WERI-Rb-1 (cell line): ENCODE measurements around the gene ZC3H13.

Source experiments
- DNase-seq: peaks from one replicate; pipeline ENCODE4 v3.0.0-alpha.2; 2020
- H3K27ac ChIP-seq: fragments of 250-450 bp; sonication (Bioruptor Pico); 2 replicates; pipeline ENCODE4 v1.5.1; 2020; ENCODE audit warnings: mild to moderate bottlenecking, moderate library complexity
- H3K27me3 ChIP-seq: fragments of 250-450 bp; sonication (Bioruptor Pico); 2 replicates; pipeline ENCODE4 v1.5.1; 2021; ENCODE audit warnings: mild to moderate bottlenecking, low read depth, moderate library complexity; ENCODE audit not compliant: insufficient read depth, severe bottlenecking
- H3K36me3 ChIP-seq: fragments of 250-450 bp; sonication (Bioruptor Pico); 2 replicates; pipeline ENCODE4 v1.5.1; 2020; ENCODE audit warnings: mild to moderate bottlenecking, moderate library complexity
- H3K4me3 ChIP-seq: 2 replicates; pipeline ENCODE4 v1.5.1; 2011; ENCODE audit warnings: low read depth, mild to moderate bottlenecking, control low read depth, low read length
- H3K9me3 ChIP-seq: fragments of 250-450 bp; sonication (Bioruptor Pico); 2 replicates; pipeline ENCODE4 v1.5.1; 2021; ENCODE audit warnings: mild to moderate bottlenecking, moderate library complexity; ENCODE audit not compliant: severe bottlenecking
- TF ChIP-seq, protein P1 (sequence below): IDR thresholded peaks from 2 replicates; pipeline ENCODE4 v1.5.1; 2011; ENCODE audit warnings: low read depth, mild to moderate bottlenecking, control low read depth, inconsistent platforms, low read length

The ZC3H13 gene

DNA sequence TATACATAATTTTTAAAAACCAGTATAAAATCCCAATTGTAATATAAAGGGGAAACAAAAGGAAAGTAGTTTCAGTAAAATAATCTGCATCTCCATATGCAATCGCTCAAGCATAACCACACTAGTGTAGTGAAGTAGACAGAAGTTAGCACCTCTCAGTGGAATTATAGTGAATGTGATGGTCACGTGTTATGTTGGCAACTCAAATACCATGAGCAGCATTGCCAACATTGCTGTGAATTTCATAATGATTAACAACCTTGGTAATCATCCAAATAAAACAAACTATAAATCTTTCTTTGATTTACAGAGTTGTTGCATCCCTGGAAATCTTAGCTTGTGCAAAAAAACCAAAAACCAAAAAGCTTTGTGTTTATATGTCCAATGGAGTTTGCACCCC is 123.7 kb downstream of the ZC3H13 start:
- H3K4me3 ChIP-seq: no peak overlapping the region
- H3K27ac ChIP-seq: no peak overlapping the region
- H3K9me3 ChIP-seq: no peaks in the 10 kb centered on the region
- H3K36me3 ChIP-seq: no peaks in the 10 kb centered on the region
- DNase-seq: no peak
- H3K27me3 ChIP-seq: no peaks in the 10 kb centered on the region
- TF ChIP-seq, protein P1, sequence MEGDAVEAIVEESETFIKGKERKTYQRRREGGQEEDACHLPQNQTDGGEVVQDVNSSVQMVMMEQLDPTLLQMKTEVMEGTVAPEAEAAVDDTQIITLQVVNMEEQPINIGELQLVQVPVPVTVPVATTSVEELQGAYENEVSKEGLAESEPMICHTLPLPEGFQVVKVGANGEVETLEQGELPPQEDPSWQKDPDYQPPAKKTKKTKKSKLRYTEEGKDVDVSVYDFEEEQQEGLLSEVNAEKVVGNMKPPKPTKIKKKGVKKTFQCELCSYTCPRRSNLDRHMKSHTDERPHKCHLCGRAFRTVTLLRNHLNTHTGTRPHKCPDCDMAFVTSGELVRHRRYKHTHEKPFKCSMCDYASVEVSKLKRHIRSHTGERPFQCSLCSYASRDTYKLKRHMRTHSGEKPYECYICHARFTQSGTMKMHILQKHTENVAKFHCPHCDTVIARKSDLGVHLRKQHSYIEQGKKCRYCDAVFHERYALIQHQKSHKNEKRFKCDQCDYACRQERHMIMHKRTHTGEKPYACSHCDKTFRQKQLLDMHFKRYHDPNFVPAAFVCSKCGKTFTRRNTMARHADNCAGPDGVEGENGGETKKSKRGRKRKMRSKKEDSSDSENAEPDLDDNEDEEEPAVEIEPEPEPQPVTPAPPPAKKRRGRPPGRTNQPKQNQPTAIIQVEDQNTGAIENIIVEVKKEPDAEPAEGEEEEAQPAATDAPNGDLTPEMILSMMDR: no peak

DNA sequence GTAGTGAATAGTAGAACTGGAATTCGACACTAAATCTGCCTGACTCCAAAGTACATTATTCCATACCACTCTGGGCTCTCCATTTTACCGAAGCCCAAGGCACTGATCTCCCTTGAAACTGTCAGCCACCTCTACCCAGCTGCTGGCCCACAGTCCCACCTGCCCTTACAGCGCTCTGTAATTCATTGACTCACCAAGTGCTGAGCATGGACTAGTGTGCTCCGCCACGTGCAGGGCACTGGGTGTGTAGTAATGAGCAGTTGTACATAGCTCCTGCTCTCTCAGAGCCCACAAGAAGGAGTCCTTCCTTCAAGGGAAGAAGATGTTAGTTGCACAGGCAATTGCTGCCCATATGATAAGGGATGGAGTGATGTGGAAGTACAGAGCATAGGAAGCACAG is 124.4 kb downstream of the ZC3H13 start:
- no peak overlapping the region for H3K27ac ChIP-seq
- H3K27me3 ChIP-seq: no peaks in the 10 kb centered on the region
- TF ChIP-seq, protein P1: no peak
- no peaks in the 10 kb centered on the region for H3K36me3 ChIP-seq
- H3K4me3 ChIP-seq: no peak overlapping the region
- no peaks in the 10 kb centered on the region for H3K9me3 ChIP-seq
- DNase-seq: no peak

DNA sequence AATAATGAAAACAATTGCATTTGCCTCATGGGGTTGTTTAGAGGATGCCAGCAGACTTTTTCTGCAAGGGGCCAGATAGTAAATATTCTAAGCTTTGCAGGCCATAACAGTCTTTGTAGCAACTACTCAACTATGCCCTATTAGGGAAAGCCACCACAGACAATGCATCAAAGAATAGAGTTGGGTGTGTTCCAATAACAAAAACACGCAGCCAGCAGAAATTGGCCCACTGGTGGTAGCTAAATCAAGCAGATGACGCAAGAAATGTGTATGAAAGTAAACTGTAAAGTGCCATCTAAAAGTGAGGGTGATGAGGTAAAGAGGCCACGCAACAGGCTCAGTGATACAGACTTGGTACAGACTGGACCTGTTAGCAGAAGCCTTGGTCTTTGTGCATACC is 125.8 kb downstream of the ZC3H13 start:
- no peaks in the 10 kb centered on the region for H3K9me3 ChIP-seq
- TF ChIP-seq, protein P1: no peak
- no peak overlapping the region for H3K4me3 ChIP-seq
- H3K27ac ChIP-seq: no peak overlapping the region
- no peaks in the 10 kb centered on the region for H3K27me3 ChIP-seq
- DNase-seq: no peak
- no peaks in the 10 kb centered on the region for H3K36me3 ChIP-seq

DNA sequence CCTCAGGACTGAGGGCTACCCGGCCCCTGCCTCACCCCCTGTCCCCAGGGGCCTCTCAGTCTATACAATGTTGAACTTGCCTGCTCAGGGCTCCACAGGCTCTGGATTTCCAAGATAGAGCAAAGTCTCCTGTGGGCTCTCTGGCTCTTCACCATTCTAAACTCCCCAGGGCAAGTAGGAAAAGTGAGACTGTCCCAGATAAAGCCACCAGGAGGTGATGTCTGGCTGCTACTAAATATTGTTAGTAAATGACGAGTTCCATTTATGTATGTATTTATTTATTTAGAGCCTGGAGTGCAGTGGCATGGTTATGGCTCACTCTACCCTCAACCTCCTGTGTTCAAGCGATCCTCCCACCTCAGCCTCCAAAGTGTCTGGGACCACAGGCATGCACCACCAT is 127.4 kb downstream of the ZC3H13 start:
- Histone ChIP-seq H3K36me3 (no peaks in the 10 kb centered on the region), H3K27ac (no peak overlapping the region), H3K4me3 (no peak overlapping the region), H3K27me3 (no peaks in the 10 kb centered on the region), H3K9me3 (no peaks in the 10 kb centered on the region)
- TF ChIP-seq, protein P1: no peak
- no peak for DNase-seq

DNA sequence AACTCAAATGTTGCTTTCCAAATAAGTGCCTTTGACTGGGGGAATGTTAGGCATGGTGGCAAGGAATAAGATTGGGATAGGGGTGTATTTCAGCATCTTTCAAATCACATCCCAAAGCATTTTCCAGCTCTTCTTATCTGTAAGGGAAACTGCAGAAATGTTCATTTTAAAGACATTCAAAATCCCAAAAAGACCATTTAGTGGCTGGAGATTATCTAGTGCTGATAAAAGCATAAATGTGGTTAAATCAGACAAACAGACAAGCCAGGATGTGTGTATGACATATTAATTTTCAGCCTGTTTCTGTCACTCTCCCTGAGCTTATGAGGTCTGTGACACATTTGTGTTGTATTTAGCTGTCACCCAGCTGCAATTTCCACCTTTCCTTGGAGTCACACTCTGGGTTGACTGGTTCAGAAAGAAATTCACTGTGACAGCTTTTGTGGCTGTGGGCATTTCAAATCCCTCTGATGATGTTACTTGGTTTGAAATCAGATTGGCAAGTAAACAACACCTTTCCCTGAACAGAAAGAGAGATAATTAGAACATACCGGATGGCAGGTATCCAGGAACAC is 131.3 kb downstream of the ZC3H13 start:
- DNase-seq: no peak
- TF ChIP-seq, protein P1: no peak
- no peak overlapping the region for H3K27ac ChIP-seq
- no peak overlapping the region for H3K4me3 ChIP-seq
- no peaks in the 10 kb centered on the region for H3K36me3 ChIP-seq
- no peaks in the 10 kb centered on the region for H3K9me3 ChIP-seq
- no peaks in the 10 kb centered on the region for H3K27me3 ChIP-seq

DNA sequence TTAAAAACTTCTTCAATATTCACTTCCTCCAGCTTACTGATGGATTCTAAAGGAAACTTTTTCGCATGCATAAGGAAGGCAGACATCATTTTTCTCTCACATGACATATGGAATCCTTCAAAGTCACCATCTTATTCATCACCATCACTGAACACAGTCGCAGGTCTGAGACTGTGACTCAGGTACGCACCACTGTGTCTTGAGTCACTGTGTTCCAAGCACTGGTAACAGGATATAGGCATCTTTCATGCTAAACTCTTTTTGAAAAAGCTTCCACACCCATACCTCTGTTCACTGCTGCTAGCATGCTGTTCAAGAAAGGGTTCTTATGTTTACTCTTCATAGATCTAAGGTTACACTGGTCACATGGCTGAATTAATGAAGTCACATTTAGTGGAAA is 133.9 kb downstream of the ZC3H13 start:
- no peak for DNase-seq
- H3K27ac ChIP-seq: no peak overlapping the region
- H3K36me3 ChIP-seq: no peaks in the 10 kb centered on the region
- H3K27me3 ChIP-seq: no peaks in the 10 kb centered on the region
- no peak overlapping the region for H3K4me3 ChIP-seq
- TF ChIP-seq, protein P1: no peak
- H3K9me3 ChIP-seq: no peaks in the 10 kb centered on the region
